GM18505 (cell line): ENCODE results near the gene BRF1.

ENCODE experiments used
- ATAC-seq: cut with Tn5 transposase; IDR thresholded peaks from one replicate; pipeline ENCODE4 v1.9.1; 2021; ENCODE audit not compliant: unreplicated experiment
- POLR2A ChIP-seq: IDR thresholded peaks from 4 replicates; pipeline ENCODE4 v1.6.1; 2011; ENCODE audit warnings: borderline replicate concordance; ENCODE audit not compliant: insufficient read depth, insufficient read length; ENCODE audit errors: extremely low read depth

Gene BRF1

DNA sequence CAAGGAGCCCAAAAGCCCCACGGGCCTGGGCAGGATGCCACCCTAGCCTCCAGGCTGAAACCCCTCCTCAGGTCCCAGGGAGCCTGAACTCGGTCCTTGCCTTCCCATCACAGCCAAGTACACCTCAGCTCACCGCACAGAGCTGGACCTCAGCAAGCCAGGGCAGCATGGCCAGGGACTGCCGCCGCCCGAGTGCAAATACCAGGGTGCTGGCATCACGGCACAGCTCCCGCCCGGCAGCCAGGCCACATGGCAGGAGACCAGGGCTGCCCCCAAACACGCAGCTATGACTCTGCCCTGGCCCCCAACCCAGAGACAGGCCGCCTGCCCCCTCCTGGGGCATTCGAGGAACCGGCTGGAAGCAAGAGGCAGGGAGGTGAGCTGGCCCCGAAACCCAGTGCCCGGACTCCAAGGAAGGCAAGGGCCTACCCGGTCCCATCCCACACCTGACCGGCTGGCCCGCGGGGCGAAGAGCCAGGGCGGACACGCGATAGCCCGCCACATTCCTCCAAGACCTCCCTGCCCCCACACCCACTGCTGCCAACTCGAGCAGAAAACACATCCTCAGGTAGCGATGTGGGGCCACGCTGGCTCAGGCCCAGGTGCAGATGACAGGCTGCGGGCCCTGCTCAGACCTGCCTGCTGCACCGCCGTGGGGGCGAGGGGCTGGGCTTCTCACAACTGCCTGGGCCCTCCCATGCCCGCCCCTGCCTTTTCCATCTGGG lies 134.9 kb downstream of the BRF1 start:
- no peak for ATAC-seq
- TF ChIP-seq POLR2A, result no peak

DNA sequence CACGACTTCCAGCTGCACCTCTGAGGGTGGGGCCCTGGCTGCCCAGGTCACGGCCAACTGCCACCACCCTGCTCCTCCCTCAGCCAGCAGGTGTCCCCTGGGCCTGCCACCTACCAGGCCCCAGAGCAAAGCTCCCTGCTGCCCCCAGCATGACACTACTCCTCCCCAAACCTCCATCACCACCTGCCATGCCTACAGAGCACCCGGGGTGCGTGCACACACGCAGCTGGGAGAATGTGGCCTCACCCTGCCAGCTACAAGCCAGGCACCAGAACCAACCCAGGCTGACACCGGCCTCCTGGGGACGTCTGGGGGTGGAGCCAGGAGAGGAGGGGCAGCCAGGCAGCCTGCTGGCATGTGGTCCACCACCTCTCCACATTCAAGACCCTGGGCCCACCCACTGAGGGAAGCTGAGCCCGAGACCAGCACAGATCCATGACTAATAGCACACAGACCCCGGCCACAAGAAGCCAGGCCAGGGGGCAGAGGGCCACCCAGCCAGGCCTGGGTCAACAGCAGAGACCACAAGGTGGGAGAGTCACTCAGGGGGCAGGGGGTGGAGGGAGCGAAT lies 135.6 kb downstream of the BRF1 start:
- no peak for ATAC-seq
- TF ChIP-seq POLR2A, result no peak

GRCh38 chr14:105163040-105163742 lies 137.6 kb downstream of the BRF1 start:
- no peak for ATAC-seq
- no peak for TF ChIP-seq POLR2A

DNA sequence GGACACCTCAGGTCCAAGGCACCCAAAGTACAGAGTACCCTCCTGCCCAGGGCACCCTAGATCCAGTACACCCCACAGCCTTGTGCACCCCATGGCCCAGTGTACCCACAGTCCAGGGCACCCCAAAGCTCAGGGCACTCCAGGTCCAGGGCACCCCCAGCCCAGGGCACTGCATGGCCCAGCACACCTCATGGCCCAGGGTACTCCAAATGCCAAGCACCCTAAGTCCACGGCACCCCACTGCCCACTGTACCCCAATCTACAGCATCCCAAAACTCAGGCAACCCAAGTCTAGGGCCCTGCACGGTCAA lies 138.2 kb downstream of the BRF1 start:
- no peak for TF ChIP-seq POLR2A
- ATAC-seq, result no peak

- no peak for ATAC-seq
- no peak for TF ChIP-seq POLR2A
Observed at GRCh38 chr14:105161964-105162668, 138.7 kb downstream of the BRF1 start.

GRCh38 chr14:105161309-105161708 lies 139.5 kb downstream of the BRF1 start:
- no peak for TF ChIP-seq POLR2A
- ATAC-seq, result no peak

DNA sequence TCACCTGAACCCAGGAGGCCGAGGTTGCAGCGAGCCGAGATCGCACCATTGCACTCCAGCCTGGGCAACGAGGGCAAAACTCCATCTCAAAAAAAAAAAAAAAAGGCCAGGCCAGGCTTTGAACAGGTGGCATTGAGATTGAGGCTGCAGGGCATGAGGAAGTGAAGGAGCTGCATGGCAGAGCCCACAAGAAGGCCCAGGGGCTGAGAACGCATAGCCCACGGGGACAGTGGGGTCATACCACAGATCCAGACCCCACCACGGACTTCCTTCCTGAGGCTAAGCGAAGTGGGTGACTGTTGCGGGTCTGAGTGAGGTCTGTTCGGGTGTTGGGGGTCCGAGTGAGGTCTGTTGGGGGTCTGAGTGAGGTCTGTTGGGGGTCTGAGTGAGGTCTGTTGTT lies 140.0 kb downstream of the BRF1 start:
- no peak for ATAC-seq
- TF ChIP-seq POLR2A, result no peak

DNA sequence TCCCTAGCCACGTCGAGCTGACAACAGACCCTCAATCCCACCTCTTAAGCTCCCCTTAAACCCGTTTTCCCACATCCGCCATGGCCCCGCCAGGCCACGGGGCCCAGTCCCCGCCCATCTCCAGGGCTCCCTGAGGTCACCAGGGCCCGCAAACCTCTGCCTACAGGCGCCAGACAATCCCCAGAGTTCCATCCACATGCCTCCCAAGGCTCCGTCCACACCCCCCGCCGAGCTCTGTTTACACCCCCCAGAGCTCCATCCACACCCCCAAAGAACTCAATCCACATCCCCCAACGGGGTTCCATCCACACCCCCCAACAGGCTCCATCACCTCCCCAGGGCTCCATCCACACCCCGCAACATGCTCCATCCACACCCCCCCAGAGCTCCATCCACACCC lies 141.5 kb downstream of the BRF1 start:
- TF ChIP-seq POLR2A, result no peak
- no peak for ATAC-seq
